ENCODE results near the gene UBE2D1.

DNA sequence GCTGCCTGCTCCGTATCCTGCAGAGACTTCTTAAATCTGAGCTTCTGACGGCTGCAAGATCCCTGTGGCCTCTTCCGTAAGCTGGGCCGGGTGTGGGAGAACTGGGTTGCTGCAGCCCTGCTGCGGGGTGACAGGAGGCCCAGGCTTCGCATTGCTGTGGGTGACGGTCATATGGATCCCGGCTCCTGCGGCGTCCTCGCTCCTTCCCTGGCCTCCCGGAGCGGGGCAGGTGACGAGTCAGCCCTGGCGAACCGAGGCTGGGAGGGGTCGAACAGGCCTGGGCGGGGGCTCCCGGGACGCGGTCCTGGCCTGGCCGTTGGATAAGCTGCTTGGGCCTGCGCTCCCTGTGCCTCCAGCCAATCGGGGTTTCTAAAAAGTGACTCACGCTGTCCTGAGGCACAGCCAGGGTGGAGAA lies 7.8 kb upstream of the UBE2D1 start:
- TF ChIP-seq, protein P1, sequence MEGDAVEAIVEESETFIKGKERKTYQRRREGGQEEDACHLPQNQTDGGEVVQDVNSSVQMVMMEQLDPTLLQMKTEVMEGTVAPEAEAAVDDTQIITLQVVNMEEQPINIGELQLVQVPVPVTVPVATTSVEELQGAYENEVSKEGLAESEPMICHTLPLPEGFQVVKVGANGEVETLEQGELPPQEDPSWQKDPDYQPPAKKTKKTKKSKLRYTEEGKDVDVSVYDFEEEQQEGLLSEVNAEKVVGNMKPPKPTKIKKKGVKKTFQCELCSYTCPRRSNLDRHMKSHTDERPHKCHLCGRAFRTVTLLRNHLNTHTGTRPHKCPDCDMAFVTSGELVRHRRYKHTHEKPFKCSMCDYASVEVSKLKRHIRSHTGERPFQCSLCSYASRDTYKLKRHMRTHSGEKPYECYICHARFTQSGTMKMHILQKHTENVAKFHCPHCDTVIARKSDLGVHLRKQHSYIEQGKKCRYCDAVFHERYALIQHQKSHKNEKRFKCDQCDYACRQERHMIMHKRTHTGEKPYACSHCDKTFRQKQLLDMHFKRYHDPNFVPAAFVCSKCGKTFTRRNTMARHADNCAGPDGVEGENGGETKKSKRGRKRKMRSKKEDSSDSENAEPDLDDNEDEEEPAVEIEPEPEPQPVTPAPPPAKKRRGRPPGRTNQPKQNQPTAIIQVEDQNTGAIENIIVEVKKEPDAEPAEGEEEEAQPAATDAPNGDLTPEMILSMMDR (conservative IDR thresholded peaks at IDR 0.05 in 1 of 2, IDR thresholded peaks at IDR 0.05 in 1 of 2; ENCODE audit: extremely low read depth in 1 of 2, insufficient read depth in 1 of 2, low read depth in 1 of 2, low read length in 2 of 2): no peak
- TF ChIP-seq EZH2 (IDR thresholded peaks at IDR 0.05; ENCODE audit: borderline replicate concordance, low read length): no peak
